Upper lobe of left lung (tissue), 6 donors: Measurements from ENCODE around the gene RHBDD2. TPM values are rescaled to one million over a fixed set of nuclear protein-coding genes. Genes with fewer than 3 reads are reported as not detected.

Source experiments
- ATAC-seq, 2 donors: fragments of 200-7000 bp; cut with Tn5 transposase; one replicate each; pipeline ENCODE4 v1.9.1; 2022; ENCODE audit warnings: mild to moderate bottlenecking in 2 of 2, moderate library complexity in 2 of 2; ENCODE audit not compliant: low FRiP score in 2 of 2
- DNase-seq, 2 donors: peaks; one replicate each; pipeline ENCODE4 v3.0.0-alpha.2; 2019 to 2020
- H3K27ac ChIP-seq, 4 donors: fragments of 200-600 bp; sonication (generic); one replicate each; pipeline ENCODE4 v1.5.1; 2016 to 2019
- H3K27me3 ChIP-seq, 4 donors: fragments of 200-600 bp; sonication (generic); one replicate each; pipeline ENCODE4 v1.5.1; 2017 to 2019
- H3K36me3 ChIP-seq, 4 donors: fragments of 200-600 bp; sonication (generic); one replicate each; pipeline ENCODE4 v1.5.1; 2016 to 2019
- H3K4me1 ChIP-seq, 4 donors: fragments of 200-600 bp; sonication (generic); one replicate each; pipeline ENCODE4 v1.5.1; 2018 to 2019
- H3K4me3 ChIP-seq, 4 donors: fragments of 200-600 bp; sonication (generic); one replicate each; pipeline ENCODE4 v1.5.1; 2017 to 2019; ENCODE audit warnings: mild to moderate bottlenecking in 2 of 4, moderate library complexity in 1 of 4
- H3K9me3 ChIP-seq, 4 donors: fragments of 200-600 bp; sonication (generic); one replicate each; pipeline ENCODE4 v1.5.1; 2018 to 2019
- CTCF ChIP-seq, 6 experiments: fragments of 450-650 bp in 4 of 6; fragments of 200-600 bp in 2 of 6; sonication (generic) in 2 of 6; IDR thresholded peaks; one replicate each; pipeline ENCODE4 v1.5.1; 2016 to 2019; ENCODE audit warnings: antibody characterized with exemption in 6 of 6
- EP300 ChIP-seq, 4 donors: sonication (generic); formaldehyde crosslinking; IDR thresholded peaks; one replicate each; pipeline ENCODE4 v1.5.1; 2017; ENCODE audit warnings: antibody characterized with exemption in 4 of 4, control low read depth in 2 of 4
- POLR2A ChIP-seq, 4 donors: fragments of 450-650 bp; IDR thresholded peaks; one replicate each; pipeline ENCODE4 v1.5.1; 2016 to 2017; ENCODE audit warnings: antibody characterized with exemption in 4 of 4, mild to moderate bottlenecking in 2 of 4
- POLR2AphosphoS5 ChIP-seq, 2 donors: sonication (generic); formaldehyde crosslinking; IDR thresholded peaks; one replicate each; pipeline ENCODE4 v1.5.1; 2017; ENCODE audit warnings: antibody characterized with exemption in 2 of 2
- WGBS, 2 donors: methylation state at CpG; one replicate each; pipeline ENCODE4 v1.1.5; 2017 to 2018; 5-methylcytosine and 5-hydroxymethylcytosine counted together
- total RNA-seq, 6 donors: library from RNA; depleted of rRNA in 4 of 6; stranded (reverse); fragments of >200 nt in 4 of 6; gene quantifications; one replicate each; pipeline versions ENCODE4 v1.1.0 to v1.2.1, GENCODE V29; 2016 to 2021
- donor health status: DM: no; HTN: no; CAD: no; lungs with moderate emphysema.
- donor health status: DM: no; HTN: yes; CAD: no; lungs with severe emphysema.

Gene RHBDD2
- total RNA-seq, 6 donors from 2014 or later, result 35.6 to 132 (median 82.5) TPM

- ATAC-seq, result peak in 1 of 2 donors; percentile 8
- H3K27ac ChIP-seq, result no peak overlapping the region
- no peaks in the 10 kb centered on the region for H3K36me3 ChIP-seq
- no peaks in the 10 kb centered on the region for H3K27me3 ChIP-seq
- no peak overlapping the region for H3K4me3 ChIP-seq
- no peaks in the 10 kb centered on the region for H3K9me3 ChIP-seq
- no peak for DNase-seq
- WGBS, 2 donors, result 54 to 61% methylated on average over 5 of the region's 5 CpGs
- H3K4me1 ChIP-seq, result peaks cover 6 to 10% (median 8%) of the 10 kb centered on the region in 4 donors
- TF ChIP-seq POLR2AphosphoS5 (IDR thresholded peaks at IDR 0.05) (no peak), POLR2A (IDR thresholded peaks at IDR 0.05) (no peak), EP300 (IDR thresholded peaks at IDR 0.05) (no peak), CTCF (IDR thresholded peaks at IDR 0.05) (no peak)
These were observed 12.7 kb upstream of the RHBDD2 start for GRCh38 chr7:75866114-75866488.

GRCh38 chr7:75866489-75867389 lies 12.1 kb upstream of the RHBDD2 start:
- Histone ChIP-seq H3K27ac (no peak overlapping the region), H3K9me3 (no peaks in the 10 kb centered on the region), H3K4me3 (no peak overlapping the region), H3K36me3 (no peaks in the 10 kb centered on the region), H3K4me1 (peaks cover 6 to 12% (median 10%) of the 10 kb centered on the region in 4 donors), H3K27me3 (no peaks in the 10 kb centered on the region)
- DNase-seq (peak; percentile 56 to 84), ATAC-seq (peak; percentile 88 to 91)
- 32 to 82% methylated on average over 4 to 19 of the region's 19 CpGs for WGBS, 2 donors
- TF ChIP-seq EP300 (IDR thresholded peaks at IDR 0.05) (no peak), CTCF (IDR thresholded peaks at IDR 0.05) (peak; percentile 87 to 95 (median 91))

- Histone ChIP-seq H3K36me3 (no peaks in the 10 kb centered on the region), H3K27me3 (no peaks in the 10 kb centered on the region), H3K27ac (no peak overlapping the region), H3K4me1 (peaks cover 6 to 18% (median 16%) of the 10 kb centered on the region in 4 donors), H3K9me3 (no peaks in the 10 kb centered on the region), H3K4me3 (no peak overlapping the region)
- WGBS, 2 donors, result 67 to 72% methylated on average over 4 of the region's 4 CpGs
- ATAC-seq, result no peak
- TF ChIP-seq EP300 (IDR thresholded peaks at IDR 0.05) (no peak), CTCF (IDR thresholded peaks at IDR 0.05) (no peak), POLR2AphosphoS5 (IDR thresholded peaks at IDR 0.05) (no peak), POLR2A (IDR thresholded peaks at IDR 0.05) (no peak)
- DNase-seq, result no peak
These were observed 11.5 kb upstream of the RHBDD2 start for GRCh38 chr7:75867390-75867717.

- DNase-seq (no peak), ATAC-seq (no peak)
- Histone ChIP-seq H3K27me3 (no peaks in the 10 kb centered on the region), H3K4me3 (no peak overlapping the region), H3K36me3 (no peaks in the 10 kb centered on the region), H3K4me1 (peaks cover 11 to 23% (median 19%) of the 10 kb centered on the region in 4 donors), H3K9me3 (no peaks in the 10 kb centered on the region), H3K27ac (no peak overlapping the region)
- WGBS, 2 donors, result 87% methylated on average over 2 of the region's 2 CpGs
- TF ChIP-seq POLR2AphosphoS5 (IDR thresholded peaks at IDR 0.05), result no peak
- no peak for TF ChIP-seq POLR2A (IDR thresholded peaks at IDR 0.05)
- no peak for TF ChIP-seq EP300 (IDR thresholded peaks at IDR 0.05)
- no peak for TF ChIP-seq CTCF (IDR thresholded peaks at IDR 0.05)
These were observed 10.7 kb upstream of the RHBDD2 start for GRCh38 chr7:75868153-75868552.
